ENCODE measurements around the gene DGCR6. TPM values are rescaled to one million over a fixed set of nuclear protein-coding genes. Genes with fewer than 3 reads are reported as not detected.
"Not testable (repeated sequence)": the region's sequence is repeated elsewhere in the genome, so short reads cannot be mapped to it uniquely, and the experiment has no call there.

DGCR6 gene
- total RNA-seq = under 1 TPM; 0.32 to 0.61 TPM

GRCh38 chr22:18905540-18906409 lies at the start of gene DGCR6:
TSS of gene DGCR6 (plus strand) at chr22:18906320. CDS start at chr22:18906375, 55 bp downstream.
- Mint-ChIP-seq H3K36me3 (ENCODE audit: low read depth) (no peaks in the 10 kb centered on the region), H3K27me3 (no peaks in the 10 kb centered on the region), H3K4me3 (no peak within 1 kb of the TSS), H3K4me1 (no peaks in the 10 kb centered on the region), H3K27ac (no peak within 1 kb of the TSS), H3K9me3 (no peaks in the 10 kb centered on the region)
- ATAC-seq (replicated peaks) = peak; percentile 99

- H3K4me1 Mint-ChIP-seq; ATAC-seq (replicated peaks); H3K4me3 Mint-ChIP-seq; H3K27ac Mint-ChIP-seq; H3K9me3 Mint-ChIP-seq; H3K36me3 Mint-ChIP-seq (ENCODE audit: low read depth); H3K27me3 Mint-ChIP-seq: not testable (repeated sequence)
Measured at GRCh38 chr22:18859314-18859713, 46.8 kb upstream of the DGCR6 start.

- H3K4me3 Mint-ChIP-seq; H3K4me1 Mint-ChIP-seq; H3K27ac Mint-ChIP-seq; H3K36me3 Mint-ChIP-seq (ENCODE audit: low read depth); H3K27me3 Mint-ChIP-seq; ATAC-seq (replicated peaks); H3K9me3 Mint-ChIP-seq: not testable (repeated sequence)
Measured at GRCh38 chr22:18881260-18881659, 24.9 kb upstream of the DGCR6 start.

- not testable (repeated sequence) for H3K4me3 Mint-ChIP-seq; H3K27me3 Mint-ChIP-seq; H3K4me1 Mint-ChIP-seq; H3K27ac Mint-ChIP-seq; H3K9me3 Mint-ChIP-seq; H3K36me3 Mint-ChIP-seq (ENCODE audit: low read depth); ATAC-seq (replicated peaks)
Measured at GRCh38 chr22:18884465-18884864, 21.7 kb upstream of the DGCR6 start.

- Mint-ChIP-seq H3K9me3 (no peaks in the 10 kb centered on the region), H3K27me3 (no peaks in the 10 kb centered on the region), H3K36me3 (ENCODE audit: low read depth) (no peaks in the 10 kb centered on the region), H3K4me1 (no peaks in the 10 kb centered on the region), H3K4me3 (no peak overlapping the region), H3K27ac (no peak overlapping the region)
- no peak for ATAC-seq (replicated peaks)
Measured at GRCh38 chr22:18888115-18888514, 18.0 kb upstream of the DGCR6 start.

GRCh38 chr22:18890510-18891192 lies 15.5 kb upstream of the DGCR6 start:
- ATAC-seq (replicated peaks) = peak; percentile 42
- H3K27me3 Mint-ChIP-seq; H3K9me3 Mint-ChIP-seq; H3K4me1 Mint-ChIP-seq; H3K27ac Mint-ChIP-seq; H3K36me3 Mint-ChIP-seq (ENCODE audit: low read depth); H3K4me3 Mint-ChIP-seq: not testable (repeated sequence)

- not testable (repeated sequence) for ATAC-seq (replicated peaks); H3K4me1 Mint-ChIP-seq; H3K36me3 Mint-ChIP-seq (ENCODE audit: low read depth); H3K27me3 Mint-ChIP-seq; H3K4me3 Mint-ChIP-seq; H3K9me3 Mint-ChIP-seq; H3K27ac Mint-ChIP-seq
Measured at GRCh38 chr22:18893775-18894174, 12.3 kb upstream of the DGCR6 start.

- H3K9me3 Mint-ChIP-seq; H3K27me3 Mint-ChIP-seq; H3K4me1 Mint-ChIP-seq; H3K4me3 Mint-ChIP-seq; H3K27ac Mint-ChIP-seq; H3K36me3 Mint-ChIP-seq (ENCODE audit: low read depth); ATAC-seq (replicated peaks): not testable (repeated sequence)
Measured at GRCh38 chr22:18896037-18896657, 10.0 kb upstream of the DGCR6 start.

GRCh38 chr22:18906410-18906745 lies 258 bp downstream of the DGCR6 start:
- H3K4me3 Mint-ChIP-seq; H3K27ac Mint-ChIP-seq; H3K36me3 Mint-ChIP-seq (ENCODE audit: low read depth); H3K4me1 Mint-ChIP-seq; H3K9me3 Mint-ChIP-seq; H3K27me3 Mint-ChIP-seq: not testable (repeated sequence)
- peak; percentile 43 for ATAC-seq (replicated peaks)

GRCh38 chr22:18906896-18907295 lies 776 bp downstream of the DGCR6 start:
- Mint-ChIP-seq H3K27me3 (no peaks in the 10 kb centered on the region), H3K36me3 (ENCODE audit: low read depth) (no peaks in the 10 kb centered on the region), H3K27ac (no peak overlapping the region), H3K4me3 (no peak overlapping the region), H3K9me3 (no peaks in the 10 kb centered on the region), H3K4me1 (no peaks in the 10 kb centered on the region)
- no peak for ATAC-seq (replicated peaks)

- Mint-ChIP-seq H3K27me3 (no peaks in the 10 kb centered on the region), H3K36me3 (ENCODE audit: low read depth) (no peaks in the 10 kb centered on the region)
Measured at GRCh38 chr22:18909556-18909955, 3.4 kb downstream of the DGCR6 start.

GRCh38 chr22:18911535-18911934 lies 5.4 kb downstream of the DGCR6 start:
- H3K27me3 Mint-ChIP-seq; H3K9me3 Mint-ChIP-seq; H3K27ac Mint-ChIP-seq; H3K4me1 Mint-ChIP-seq; H3K36me3 Mint-ChIP-seq (ENCODE audit: low read depth); H3K4me3 Mint-ChIP-seq; ATAC-seq (replicated peaks): not testable (repeated sequence)

More at GRCh38 chr22:18909556-18909955, 3.4 kb downstream of the DGCR6 start:
- no peak for ATAC-seq (replicated peaks)
- H3K4me3 Mint-ChIP-seq = no peak overlapping the region
- no peak overlapping the region for H3K27ac Mint-ChIP-seq
- H3K4me1 Mint-ChIP-seq = no peaks in the 10 kb centered on the region
- H3K9me3 Mint-ChIP-seq = no peaks in the 10 kb centered on the region

GRCh38 chr22:18912264-18912946 lies 6.3 kb downstream of the DGCR6 start:
- not testable (repeated sequence) for H3K4me3 Mint-ChIP-seq; H3K27ac Mint-ChIP-seq; H3K4me1 Mint-ChIP-seq; ATAC-seq (replicated peaks); H3K9me3 Mint-ChIP-seq; H3K27me3 Mint-ChIP-seq; H3K36me3 Mint-ChIP-seq (ENCODE audit: low read depth)

GRCh38 chr22:18914558-18914957 lies 8.4 kb downstream of the DGCR6 start:
- H3K36me3 Mint-ChIP-seq (ENCODE audit: low read depth); H3K4me3 Mint-ChIP-seq; H3K4me1 Mint-ChIP-seq; H3K9me3 Mint-ChIP-seq; H3K27ac Mint-ChIP-seq; H3K27me3 Mint-ChIP-seq; ATAC-seq (replicated peaks): not testable (repeated sequence)

- not testable (repeated sequence) for H3K4me1 Mint-ChIP-seq; ATAC-seq (replicated peaks); H3K4me3 Mint-ChIP-seq; H3K27ac Mint-ChIP-seq; H3K9me3 Mint-ChIP-seq; H3K36me3 Mint-ChIP-seq (ENCODE audit: low read depth); H3K27me3 Mint-ChIP-seq
Measured at GRCh38 chr22:18915550-18915949, 9.4 kb downstream of the DGCR6 start.
